H1 (cell line): Measurements from ENCODE around the gene SBF1. TPM values are rescaled to one million over a fixed set of nuclear protein-coding genes. Genes with fewer than 3 reads are reported as not detected.

Experiments
- TAF1 ChIP-seq: IDR thresholded peaks from 2 replicates; pipeline ENCODE4 v1.6.1; 2011; ENCODE audit warnings: mild to moderate bottlenecking, low read depth, low read length
- polyA plus RNA-seq, 7 experiments: library from polyadenylated mRNA; depleted of rRNA in 3 of 7; stranded (reverse) in 5 of 7; unstranded in 2 of 7; fragments of >200 nt in 5 of 7; fragments of 200-250 nt in 2 of 7; gene quantifications; 1 replicate in 5 of 7; 2 replicates in 1 of 7; 4 replicates in 1 of 7; pipeline versions ENCODE4 v1.2.1 to v1.2.3, GENCODE V29; 2011 to 2013; ENCODE audit warnings: missing spikeins in 2 of 7, mixed read lengths in 2 of 7
- total RNA-seq: library from RNA; stranded (reverse); fragmentation: NEBNext Ultra II Directional; extraction: Animal tissue kit (Norgen Biotek cat#: 25700); gene quantifications from 2 replicates; pipeline ENCODE4 v1.2.1, GENCODE V29; 2021
- TF ChIP-seq, protein P1 (sequence below): fragments of 300-600 bp; sonication (generic); IDR thresholded peaks from 2 replicates; pipeline ENCODE4 v1.7.1; 2012; ENCODE audit warnings: low read length, moderate library complexity, mild to moderate bottlenecking, inconsistent platforms; ENCODE audit not compliant: insufficient replicate concordance
- TF ChIP-seq, protein P2 (sequence below): IDR thresholded peaks from 2 replicates; pipeline ENCODE4 v1.6.1; 2012; ENCODE audit warnings: inconsistent platforms

Gene SBF1
- total and polyA plus RNA-seq, 2 of the 8 experiments (the other 6 are each of a cell fraction or from before 2014, with no cell fraction given): 29.1 to 71.5 TPM

DNA sequence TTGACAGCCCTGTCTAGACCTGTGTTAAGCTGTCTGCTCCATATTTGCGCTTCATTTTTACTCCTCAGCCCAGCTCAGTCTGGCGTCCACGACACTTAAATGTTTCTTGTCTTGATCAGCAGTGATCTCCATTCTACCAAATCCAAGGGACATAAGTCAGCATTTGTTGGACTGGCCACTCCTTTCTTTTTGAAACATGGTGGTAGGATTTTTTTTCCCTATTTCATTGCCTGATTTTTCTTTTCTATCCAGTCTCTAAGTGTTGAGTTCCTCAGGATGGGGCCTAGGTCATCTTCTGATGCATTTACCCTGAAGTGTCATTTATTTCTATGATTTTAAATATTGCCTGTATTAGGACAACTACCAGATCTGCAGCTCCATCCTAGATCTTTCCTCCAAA, 34.1 kb upstream of the SBF1 start (continued):
- TF ChIP-seq, protein P1, sequence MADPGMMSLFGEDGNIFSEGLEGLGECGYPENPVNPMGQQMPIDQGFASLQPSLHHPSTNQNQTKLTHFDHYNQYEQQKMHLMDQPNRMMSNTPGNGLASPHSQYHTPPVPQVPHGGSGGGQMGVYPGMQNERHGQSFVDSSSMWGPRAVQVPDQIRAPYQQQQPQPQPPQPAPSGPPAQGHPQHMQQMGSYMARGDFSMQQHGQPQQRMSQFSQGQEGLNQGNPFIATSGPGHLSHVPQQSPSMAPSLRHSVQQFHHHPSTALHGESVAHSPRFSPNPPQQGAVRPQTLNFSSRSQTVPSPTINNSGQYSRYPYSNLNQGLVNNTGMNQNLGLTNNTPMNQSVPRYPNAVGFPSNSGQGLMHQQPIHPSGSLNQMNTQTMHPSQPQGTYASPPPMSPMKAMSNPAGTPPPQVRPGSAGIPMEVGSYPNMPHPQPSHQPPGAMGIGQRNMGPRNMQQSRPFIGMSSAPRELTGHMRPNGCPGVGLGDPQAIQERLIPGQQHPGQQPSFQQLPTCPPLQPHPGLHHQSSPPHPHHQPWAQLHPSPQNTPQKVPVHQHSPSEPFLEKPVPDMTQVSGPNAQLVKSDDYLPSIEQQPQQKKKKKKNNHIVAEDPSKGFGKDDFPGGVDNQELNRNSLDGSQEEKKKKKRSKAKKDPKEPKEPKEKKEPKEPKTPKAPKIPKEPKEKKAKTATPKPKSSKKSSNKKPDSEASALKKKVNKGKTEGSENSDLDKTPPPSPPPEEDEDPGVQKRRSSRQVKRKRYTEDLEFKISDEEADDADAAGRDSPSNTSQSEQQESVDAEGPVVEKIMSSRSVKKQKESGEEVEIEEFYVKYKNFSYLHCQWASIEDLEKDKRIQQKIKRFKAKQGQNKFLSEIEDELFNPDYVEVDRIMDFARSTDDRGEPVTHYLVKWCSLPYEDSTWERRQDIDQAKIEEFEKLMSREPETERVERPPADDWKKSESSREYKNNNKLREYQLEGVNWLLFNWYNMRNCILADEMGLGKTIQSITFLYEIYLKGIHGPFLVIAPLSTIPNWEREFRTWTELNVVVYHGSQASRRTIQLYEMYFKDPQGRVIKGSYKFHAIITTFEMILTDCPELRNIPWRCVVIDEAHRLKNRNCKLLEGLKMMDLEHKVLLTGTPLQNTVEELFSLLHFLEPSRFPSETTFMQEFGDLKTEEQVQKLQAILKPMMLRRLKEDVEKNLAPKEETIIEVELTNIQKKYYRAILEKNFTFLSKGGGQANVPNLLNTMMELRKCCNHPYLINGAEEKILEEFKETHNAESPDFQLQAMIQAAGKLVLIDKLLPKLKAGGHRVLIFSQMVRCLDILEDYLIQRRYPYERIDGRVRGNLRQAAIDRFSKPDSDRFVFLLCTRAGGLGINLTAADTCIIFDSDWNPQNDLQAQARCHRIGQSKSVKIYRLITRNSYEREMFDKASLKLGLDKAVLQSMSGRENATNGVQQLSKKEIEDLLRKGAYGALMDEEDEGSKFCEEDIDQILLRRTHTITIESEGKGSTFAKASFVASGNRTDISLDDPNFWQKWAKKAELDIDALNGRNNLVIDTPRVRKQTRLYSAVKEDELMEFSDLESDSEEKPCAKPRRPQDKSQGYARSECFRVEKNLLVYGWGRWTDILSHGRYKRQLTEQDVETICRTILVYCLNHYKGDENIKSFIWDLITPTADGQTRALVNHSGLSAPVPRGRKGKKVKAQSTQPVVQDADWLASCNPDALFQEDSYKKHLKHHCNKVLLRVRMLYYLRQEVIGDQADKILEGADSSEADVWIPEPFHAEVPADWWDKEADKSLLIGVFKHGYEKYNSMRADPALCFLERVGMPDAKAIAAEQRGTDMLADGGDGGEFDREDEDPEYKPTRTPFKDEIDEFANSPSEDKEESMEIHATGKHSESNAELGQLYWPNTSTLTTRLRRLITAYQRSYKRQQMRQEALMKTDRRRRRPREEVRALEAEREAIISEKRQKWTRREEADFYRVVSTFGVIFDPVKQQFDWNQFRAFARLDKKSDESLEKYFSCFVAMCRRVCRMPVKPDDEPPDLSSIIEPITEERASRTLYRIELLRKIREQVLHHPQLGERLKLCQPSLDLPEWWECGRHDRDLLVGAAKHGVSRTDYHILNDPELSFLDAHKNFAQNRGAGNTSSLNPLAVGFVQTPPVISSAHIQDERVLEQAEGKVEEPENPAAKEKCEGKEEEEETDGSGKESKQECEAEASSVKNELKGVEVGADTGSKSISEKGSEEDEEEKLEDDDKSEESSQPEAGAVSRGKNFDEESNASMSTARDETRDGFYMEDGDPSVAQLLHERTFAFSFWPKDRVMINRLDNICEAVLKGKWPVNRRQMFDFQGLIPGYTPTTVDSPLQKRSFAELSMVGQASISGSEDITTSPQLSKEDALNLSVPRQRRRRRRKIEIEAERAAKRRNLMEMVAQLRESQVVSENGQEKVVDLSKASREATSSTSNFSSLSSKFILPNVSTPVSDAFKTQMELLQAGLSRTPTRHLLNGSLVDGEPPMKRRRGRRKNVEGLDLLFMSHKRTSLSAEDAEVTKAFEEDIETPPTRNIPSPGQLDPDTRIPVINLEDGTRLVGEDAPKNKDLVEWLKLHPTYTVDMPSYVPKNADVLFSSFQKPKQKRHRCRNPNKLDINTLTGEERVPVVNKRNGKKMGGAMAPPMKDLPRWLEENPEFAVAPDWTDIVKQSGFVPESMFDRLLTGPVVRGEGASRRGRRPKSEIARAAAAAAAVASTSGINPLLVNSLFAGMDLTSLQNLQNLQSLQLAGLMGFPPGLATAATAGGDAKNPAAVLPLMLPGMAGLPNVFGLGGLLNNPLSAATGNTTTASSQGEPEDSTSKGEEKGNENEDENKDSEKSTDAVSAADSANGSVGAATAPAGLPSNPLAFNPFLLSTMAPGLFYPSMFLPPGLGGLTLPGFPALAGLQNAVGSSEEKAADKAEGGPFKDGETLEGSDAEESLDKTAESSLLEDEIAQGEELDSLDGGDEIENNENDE: no peak
- TF ChIP-seq, protein P2, sequence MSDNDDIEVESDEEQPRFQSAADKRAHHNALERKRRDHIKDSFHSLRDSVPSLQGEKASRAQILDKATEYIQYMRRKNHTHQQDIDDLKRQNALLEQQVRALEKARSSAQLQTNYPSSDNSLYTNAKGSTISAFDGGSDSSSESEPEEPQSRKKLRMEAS: no peak
- TF ChIP-seq TAF1: no peak
